Mesenteric fat pad (tissue), 1 donor: ENCODE data around the gene LPAR6. TPM values are rescaled to one million over a fixed set of nuclear protein-coding genes. Genes with fewer than 3 reads are reported as not detected.

Source experiments
- DNase-seq: peaks from one replicate; pipeline ENCODE4 v3.0.0-alpha.2; 2020; ENCODE audit warnings: low spot score
- total RNA-seq: library from RNA; stranded (reverse); fragmentation: NEBNext Ultra II Directional; extraction: Animal tissue kit (Norgen Biotek cat#: 25700); gene quantifications from one replicate; pipeline ENCODE4 v1.2.1, GENCODE V29; 2021
- donor health status: DM: yes; HTN: yes; CAD: no.

Gene LPAR6
- total RNA-seq, 1 donor from 2014 or later = 36.6 TPM

DNA sequence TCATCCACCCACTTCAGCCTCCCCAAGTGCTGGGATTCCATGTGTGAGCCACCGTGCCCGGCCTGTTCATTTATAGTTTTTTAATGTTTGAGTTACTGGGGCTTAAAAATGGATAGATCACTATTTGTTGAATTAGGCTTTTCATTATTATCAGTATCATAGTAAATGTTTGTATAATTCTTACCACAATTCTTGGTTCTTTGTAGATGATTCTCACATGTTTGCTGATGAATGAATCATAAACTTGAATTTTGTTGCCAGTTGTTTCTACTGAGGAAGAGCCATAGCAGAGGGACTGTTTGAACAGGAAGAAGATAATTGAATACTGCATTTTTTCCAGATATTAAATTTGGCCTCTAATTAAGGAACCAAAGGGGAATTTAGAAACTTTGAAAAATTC lies 2.6 kb upstream of the LPAR6 start:
- DNase-seq = no peak

DNA sequence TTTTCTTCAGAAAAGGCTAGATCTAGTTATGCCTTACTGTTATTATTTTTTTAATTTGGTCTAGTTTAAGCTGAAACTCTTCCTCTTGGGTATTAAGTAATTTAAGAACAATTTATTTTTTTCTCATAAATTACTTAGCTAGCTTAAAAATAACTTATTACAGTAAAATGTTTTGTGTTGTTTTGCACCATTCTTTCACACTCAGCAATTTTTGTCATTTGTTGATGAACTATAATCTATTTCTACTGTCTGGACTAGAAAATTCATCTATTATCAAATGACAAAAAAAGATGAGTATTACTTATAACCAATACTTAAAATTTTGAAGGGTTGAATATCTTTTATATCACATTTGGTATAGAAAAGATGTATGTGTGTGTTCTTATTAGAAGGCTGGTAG lies 1.6 kb upstream of the LPAR6 start:
- no peak for DNase-seq

DNA sequence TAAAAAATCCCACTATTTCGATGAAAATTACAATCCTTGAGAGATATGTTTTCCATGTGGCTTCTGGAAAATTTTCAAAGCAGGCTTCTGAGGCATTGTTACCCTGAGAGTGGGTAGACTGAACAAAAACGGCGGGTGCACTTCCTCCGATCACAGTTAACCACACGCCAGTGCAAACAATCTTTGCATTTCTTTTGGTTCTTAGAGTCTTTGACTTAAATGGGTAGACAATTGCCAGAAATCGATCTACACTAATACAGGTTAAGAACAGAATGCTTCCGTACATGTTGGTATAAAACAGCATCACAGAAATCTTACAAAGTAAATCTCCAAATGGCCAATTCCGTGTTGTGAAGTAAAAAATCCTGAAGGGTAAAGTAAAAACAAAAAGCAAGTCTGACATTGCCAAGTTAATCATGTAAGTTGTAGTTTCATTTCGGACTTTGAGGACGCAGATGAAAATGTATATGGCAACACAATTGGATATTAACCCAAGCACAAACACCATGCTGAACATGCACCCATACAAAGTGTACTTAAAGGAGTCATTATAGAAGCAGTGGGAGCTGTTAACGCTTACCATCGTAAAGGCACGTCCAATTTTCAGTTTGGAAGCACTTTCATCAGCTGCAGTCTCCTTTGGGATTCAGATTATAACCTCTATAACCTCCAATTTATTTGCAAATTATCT lies 927 bp downstream of the LPAR6 start:
- DNase-seq = no peak

DNA sequence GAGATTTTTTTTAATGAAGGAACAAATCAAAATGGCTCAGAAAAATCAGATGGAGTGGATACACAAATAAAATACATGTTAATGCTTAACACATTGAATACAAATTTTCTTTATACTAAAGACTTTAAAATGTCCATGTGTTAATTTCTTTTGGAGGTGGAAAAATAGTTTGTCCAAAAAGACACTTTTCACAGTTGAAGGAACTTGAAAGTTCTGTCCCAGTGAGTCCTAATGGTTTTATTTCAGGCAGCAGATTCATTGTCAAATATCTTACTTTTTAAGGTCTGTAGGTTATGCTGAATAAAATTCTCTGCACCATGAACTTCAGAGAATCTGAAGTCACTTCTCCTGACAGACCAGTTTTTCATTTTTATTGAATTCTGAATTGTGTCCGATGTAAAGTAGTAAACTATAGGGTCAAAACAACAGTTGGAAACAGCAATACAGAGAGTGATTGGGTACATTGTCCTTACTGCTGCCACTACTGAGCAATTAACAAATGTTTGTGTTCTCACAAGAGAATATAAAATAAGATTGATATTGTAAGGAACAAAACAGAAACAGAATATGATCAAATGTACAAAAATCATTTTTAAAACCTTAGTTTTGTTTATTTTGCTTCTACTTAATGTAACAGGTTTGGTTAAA lies 1.6 kb downstream of the LPAR6 start:
- DNase-seq = no peak

DNA sequence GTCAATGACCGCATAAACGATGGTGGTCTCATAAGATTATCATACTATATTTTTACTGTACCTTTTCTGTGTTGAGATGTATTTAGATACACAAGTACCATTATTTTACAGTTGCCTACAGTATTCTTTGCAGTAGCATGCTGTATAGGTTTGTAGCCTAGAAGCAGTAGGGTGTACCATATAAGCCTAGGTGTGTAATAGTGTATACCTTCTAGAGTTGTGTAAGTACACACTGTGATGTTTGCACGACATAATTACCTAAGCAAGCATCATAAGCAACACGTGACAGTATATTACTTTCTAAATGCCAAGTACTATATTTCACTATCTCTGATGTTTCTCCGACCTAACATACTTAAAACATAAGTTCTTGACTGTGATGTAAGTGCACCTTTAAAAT lies 2.7 kb downstream of the LPAR6 start:
- DNase-seq = no peak

DNA sequence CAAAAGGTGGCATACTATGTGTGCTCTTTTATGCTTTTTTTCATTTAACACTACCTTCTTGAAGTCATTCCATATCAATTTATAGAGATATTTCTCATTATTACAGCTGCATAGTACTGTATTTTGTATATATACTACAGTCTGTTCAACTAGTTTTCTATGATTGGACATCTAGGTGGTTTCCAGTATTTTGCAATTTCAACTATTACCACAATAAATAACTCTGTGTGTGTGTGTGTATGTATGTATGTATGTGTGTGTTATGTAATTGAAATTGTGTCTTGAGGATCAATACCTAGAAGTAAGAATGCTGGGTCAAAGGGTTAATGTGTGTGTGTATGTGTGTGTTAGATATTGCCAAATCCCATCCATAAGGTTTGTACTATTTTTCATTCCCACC lies 7.0 kb downstream of the LPAR6 start:
- DNase-seq = no peak

DNA sequence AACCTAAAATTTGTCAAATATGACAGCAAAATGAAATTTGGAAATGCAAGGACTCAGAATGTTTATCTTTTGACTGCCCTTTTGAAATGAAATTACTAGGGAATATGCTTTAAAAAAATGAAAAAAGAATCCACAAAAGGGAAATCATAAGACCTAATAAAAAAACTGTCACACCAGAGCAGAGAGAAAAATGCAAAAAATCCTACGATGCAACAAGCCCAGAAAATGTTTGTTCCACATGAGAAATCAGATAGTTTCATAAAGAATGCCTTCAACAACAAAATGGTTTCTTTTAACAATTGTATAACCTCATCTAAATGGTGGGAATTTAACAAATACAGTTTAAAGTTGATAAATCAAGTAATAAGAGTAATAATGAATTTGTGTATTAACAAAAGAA lies 8.0 kb downstream of the LPAR6 start:
- no peak for DNase-seq

DNA sequence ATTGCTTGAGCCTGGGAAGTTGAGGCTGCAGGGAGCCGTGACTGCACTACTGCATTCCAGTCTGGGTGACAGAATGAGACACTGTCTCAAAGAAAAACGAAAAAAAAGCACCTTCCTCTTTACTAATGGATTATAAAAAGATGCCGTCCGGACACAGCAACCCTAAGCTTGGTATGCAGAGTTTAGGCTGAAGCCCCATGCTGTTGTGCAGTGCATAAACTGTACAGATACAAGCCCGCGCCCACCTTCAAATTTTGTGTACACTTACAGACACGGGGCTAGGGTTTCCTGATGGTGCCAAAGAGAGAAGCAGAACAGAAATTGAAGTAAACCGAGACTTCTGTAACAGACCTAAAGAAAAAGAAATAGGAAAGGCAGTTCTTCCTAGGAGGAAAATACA lies 9.0 kb downstream of the LPAR6 start:
- no peak for DNase-seq

DNA sequence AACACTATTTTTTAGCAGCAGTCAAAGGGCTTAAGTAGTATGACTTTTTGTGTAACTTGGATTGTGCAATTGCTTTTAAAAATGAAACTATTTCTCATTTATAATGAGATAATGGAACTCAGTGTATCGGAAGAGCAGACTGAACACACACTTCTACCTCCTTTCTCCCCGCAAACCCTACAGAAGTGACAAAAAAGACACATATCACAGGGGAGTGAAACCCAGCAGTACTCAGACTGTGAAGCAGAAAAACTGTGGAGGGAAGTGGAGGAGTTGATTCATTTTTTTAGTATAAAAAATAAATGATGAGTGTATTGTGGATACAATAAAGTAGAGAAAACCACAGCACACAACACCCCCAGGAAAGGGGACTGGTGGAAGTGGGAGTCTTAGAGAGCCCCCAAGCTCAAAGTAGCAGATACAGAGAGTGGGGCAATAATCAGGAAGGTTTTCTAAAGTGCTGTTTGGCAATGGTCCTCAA lies 9.7 kb downstream of the LPAR6 start:
- DNase-seq = no peak

DNA sequence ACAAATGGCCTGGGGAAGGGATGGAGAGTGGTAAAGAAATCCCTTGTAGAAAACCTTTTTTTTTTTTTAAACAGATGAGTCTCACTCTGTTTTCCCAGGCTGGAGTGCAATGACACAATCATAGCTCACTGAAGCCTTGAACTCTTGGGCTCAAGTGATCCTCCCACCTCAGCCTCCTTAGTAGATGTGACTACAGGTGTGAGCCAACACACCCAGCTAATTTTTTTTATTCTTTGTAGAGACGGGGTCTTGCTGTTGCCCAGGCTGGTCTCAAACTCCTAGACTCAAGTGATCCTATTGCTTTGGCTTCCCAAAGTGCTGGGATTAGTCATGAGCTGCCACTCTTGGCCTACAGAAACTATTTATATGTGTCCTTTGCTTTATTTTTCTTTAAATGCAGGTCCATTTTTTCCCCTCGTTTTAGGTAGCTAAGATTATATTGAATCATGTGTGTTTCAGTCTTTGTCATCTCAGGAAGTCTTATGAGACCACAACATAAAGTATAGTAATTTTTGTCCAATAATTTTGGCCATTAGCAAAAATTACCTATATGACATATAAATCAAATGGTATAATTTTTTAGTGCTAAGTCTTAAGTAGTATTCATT lies 10.5 kb downstream of the LPAR6 start:
- DNase-seq = no peak

DNA sequence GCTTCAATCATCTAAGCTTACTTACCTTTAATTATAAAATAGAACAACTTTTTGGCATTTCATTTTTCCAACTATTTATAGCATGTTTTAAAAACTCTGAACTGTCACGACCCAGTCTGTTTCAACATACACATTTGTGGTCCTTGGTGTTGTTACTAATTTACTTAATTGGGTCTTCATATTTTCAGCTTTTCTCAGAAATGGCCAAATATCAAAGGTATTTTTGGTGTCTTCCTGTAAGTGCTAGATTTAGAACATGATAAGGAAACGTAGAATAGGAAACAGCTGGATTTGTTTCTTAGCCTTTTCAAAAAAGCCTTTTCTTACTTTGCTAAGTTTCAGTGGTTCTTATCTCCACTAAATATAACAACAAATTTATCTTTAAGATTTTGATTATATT lies 11.4 kb downstream of the LPAR6 start:
- DNase-seq = no peak

DNA sequence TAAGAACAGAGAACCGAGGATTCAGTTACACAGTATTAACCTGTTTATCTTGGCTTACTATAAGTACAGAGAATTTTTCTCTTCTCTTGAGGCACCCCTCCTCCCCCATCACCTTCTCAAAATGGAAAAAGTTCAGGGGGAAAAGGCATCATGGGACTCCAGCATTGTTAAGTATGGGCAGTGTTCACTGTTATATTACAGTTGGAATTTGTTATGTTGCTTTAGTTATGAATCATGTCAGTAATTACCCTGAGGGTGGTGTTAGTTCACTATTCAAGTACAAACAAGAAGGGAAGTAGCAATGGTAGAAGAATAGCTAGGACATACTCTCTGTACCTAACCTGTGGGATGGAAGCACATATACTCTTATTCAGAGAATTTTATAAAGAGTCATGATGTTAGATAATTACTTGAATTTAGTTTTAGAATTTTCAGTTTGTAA lies 12.0 kb downstream of the LPAR6 start:
- no peak for DNase-seq

DNA sequence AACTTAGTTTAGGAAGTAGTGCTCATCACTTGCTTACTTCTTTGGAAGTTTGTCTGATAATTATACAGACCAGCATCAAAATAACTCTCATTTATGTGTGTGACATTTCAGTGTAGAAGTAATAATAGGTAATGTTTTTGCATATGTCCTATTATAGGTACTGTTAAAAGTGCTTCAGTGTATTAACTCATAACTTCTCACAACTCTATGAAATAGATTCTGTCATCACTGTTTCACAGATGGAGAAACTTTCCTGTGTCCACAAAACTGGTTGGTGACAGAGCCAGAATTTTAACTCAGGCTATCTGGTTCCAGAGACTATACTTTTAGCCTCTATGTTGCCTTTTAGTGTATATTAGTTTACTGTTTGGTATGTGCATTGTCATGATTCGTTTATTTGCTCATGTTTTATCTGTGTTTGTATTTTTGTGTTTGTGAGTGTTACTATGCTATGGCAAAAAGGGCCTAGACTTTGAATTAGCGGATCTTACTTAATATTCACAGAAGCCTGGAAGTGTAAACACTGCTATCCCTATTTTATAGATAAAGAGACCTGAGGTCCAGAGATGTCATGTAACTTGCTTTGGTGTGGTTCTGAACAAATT lies 12.7 kb downstream of the LPAR6 start:
- no peak for DNase-seq

DNA sequence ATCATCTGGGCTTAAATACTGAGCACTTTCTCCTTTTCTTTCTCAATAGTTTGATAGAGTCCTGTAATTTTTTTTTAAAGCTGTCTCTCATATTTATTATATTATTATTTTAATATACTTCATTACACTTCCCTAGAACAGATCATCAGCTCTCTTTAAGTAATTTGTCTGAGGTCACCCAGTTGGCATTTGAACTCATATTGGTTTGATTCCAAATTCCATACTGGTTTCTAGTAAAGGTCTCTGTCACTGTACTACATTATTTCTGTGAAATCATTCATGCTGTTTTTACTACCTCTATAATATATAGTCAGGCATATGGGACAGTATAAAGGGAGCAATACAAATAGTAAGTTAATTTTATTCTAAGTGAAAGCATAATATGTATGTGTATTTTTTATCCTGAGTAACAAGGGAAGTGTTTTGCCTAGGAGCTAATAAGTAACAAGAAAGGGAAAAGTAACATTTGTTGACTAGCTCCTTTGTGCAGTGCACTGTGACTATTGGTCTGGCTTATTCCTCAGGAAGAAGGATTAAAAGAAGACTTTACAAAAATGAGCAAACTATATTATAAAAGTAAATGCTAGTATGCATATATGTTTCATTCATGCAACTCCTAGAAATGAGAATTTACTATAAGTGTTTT lies 14.3 kb downstream of the LPAR6 start:
- no peak for DNase-seq

DNA sequence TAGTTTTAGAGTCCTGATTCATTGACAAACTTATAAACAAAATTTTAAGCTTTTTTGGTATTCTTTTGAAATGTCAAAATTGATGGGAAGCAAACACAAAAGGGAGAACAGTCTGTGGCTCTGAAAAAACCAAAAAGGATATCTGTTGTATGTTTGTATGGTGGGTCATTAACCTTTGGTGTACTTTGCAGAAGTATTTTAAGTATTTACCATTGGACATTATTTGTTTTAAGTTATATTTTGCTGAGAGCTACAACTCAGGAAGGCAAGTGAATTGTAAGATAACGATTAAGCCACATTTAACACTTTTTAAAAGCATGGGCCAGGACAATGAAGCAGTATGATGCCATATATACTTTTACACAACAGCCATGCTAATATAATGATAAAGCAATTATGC lies 15.2 kb downstream of the LPAR6 start:
- DNase-seq = no peak

DNA sequence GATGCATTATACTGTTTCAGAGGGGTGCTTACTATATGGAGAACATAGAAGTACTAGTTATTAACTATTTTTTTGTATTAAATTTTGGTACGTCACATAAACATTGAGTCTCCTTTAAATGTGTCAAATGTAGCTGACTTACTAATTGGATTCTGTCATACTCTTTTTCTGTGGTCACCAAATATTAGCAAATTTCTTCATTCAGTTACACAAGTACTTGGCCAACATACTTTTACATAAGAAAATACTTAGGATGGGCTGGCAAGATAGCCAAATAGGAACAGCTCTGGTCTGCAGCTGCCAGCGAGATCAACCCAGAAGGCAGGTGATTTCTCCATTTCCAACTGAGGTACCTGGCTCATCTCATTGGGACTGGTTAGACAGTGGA lies 19.2 kb downstream of the LPAR6 start:
- no peak for DNase-seq

DNA sequence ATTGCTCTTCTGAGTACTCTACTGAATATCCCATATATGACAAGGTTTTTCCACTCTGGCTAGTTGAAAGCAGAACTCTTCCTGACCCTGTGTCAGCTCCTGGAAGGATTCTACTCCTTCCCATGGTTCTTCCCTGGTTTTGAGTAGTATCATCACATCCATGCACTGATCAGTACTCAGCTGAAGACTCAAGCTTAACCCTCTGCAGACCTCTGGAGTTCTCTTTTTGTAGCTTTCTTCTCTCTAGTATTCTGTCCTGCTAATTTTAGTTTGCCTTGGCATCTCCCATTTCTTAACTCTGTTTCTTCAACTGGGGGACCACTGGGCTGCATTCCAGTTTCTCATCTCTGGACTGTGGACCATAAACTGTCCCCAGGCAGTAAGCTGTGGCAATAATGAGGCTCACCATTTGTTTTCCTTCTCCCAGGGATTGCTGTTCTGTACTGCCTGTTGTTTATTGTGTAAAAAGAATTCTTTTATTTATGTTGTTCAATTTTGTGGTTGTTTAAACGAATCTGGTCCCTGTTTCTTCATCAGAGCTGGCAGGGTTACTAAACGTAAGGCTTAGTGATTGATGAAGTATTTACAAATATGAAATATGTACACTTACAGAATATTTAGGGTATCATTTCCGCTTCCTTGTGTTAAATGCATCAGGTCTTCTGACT lies 19.7 kb downstream of the LPAR6 start:
- DNase-seq = no peak

DNA sequence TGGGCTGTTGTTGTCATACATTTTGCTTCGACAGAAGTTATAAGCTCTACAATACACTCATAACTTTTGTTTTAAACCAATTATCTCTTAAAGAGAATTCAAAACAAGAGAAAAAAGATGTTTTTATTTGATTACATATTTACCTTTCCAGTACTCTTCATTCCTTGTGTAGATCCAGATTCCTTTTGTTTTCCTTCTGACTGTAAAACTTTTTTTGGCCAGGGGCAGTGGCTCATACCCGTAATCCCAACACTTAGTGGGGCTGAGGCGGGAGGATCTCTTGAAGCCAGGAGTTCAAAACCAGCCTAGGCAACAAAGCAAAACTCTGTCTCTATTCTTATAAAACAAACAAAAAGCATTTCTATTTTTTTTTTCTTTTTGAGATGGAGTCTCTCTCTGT lies 21.7 kb downstream of the LPAR6 start:
- no peak for DNase-seq

DNA sequence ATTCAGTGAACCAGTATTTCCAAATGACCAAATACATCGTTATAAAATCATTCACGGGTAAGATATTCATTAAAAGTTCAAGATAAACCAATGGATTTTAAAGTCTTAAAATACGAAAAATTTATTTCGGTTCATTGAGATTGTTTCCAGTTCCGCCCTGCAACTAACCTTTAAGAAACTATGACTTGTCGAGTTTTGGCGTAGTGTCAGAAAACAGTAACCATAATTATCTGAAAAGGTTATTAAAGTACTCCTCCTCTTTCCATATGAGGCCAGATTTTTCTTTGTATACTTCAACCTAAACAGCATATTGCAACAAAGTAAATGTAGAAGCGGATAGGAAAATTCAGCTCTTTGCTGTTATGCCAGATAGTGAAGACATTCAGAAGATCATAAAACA lies 26.1 kb downstream of the LPAR6 start:
- DNase-seq = no peak

DNA sequence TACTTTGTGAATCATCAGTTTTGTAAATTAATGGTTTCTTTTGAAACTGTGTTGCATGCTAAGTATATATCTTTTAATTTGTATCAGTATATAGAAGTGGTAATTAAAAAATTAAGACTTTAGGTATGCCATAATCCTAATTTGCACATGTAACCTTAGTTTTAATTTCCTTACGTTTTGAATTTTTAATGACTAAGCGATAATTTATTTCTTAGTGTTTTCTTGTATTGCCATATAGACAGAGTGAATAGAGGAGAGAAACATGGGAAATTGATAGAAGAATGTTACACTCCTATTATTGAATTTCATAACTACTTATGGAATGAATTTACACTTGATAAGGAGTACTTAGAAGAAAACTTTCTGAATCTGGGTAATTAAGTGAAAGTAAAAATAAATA lies 29.5 kb downstream of the LPAR6 start:
- no peak for DNase-seq

DNA sequence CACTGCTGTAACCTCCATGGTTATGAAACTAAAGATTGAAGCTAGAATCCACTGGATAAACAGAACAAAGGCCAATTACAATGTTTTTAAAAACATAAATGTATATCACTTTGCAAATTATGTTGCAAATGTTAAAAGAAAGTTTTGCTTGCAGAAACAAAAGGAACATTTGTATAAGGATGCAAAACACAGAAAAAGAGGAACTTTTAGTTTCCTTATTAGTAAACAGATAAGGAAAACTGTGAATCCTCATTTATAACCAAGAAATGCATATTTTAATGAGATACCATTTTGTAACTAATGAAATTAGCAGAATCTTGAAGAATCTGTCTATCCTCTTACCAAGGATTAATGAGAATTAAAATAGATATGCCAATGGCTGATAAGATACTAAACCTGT lies 32.3 kb downstream of the LPAR6 start:
- DNase-seq = no peak
